Lower lobe of right lung (tissue), 2 donors: ENCODE data around the gene PLCB2. TPM values are rescaled to one million over a fixed set of nuclear protein-coding genes. Genes with fewer than 3 reads are reported as not detected.
A peak's percentile ranks its signal among the peaks of the same experiment; 100 is the strongest.

ENCODE experiments used
- ATAC-seq, 2 donors: fragments of 200-7000 bp; cut with Tn5 transposase; one replicate each; pipeline ENCODE4 v1.9.1; 2020 to 2022; ENCODE audit warnings: mild to moderate bottlenecking in 2 of 2, moderate library complexity in 2 of 2
- DNase-seq: peaks from one replicate; pipeline ENCODE4 v3.0.0-alpha.2; 2020
- H3K27ac ChIP-seq: fragments of 200-600 bp; one replicate; pipeline ENCODE4 v1.8.0; 2022
- H3K27me3 ChIP-seq: fragments of 200-600 bp; one replicate; pipeline ENCODE4 v1.8.0; 2022; ENCODE audit warnings: low read depth
- H3K36me3 ChIP-seq: fragments of 200-600 bp; one replicate; pipeline ENCODE4 v1.8.0; 2022; ENCODE audit warnings: mild to moderate bottlenecking
- H3K4me1 ChIP-seq: fragments of 200-600 bp; one replicate; pipeline ENCODE4 v1.8.0; 2022
- H3K4me3 ChIP-seq: fragments of 200-600 bp; one replicate; pipeline ENCODE4 v1.8.0; 2022; ENCODE audit warnings: mild to moderate bottlenecking
- H3K9me3 ChIP-seq: fragments of 200-600 bp; one replicate; pipeline ENCODE4 v1.8.0; 2022
- CTCF ChIP-seq: fragments of 200-600 bp; IDR thresholded peaks from one replicate; pipeline ENCODE4 v1.8.0; 2022; ENCODE audit warnings: antibody characterized with exemption, mild to moderate bottlenecking
- intact Hi-C: fragments of 100-400 bp; cut with DNase I; formaldehyde crosslinking; loops from one replicate; pipeline ENCODE4 v1.11.0; 2022
- total RNA-seq: library from RNA; stranded (reverse); fragmentation: NEBNext Ultra II Directional; extraction: Animal tissue kit (Norgen Biotek cat#: 25700); gene quantifications from one replicate; pipeline ENCODE4 v1.2.1, GENCODE V29; 2021
- donor health status: DM: no; HTN: yes; CAD: no; lungs with severe emphysema.

The PLCB2 gene
- total RNA-seq, 1 donor from 2014 or later = 105 TPM

- ATAC-seq = peak; percentile 19 to 38
- DNase-seq = no peak
- Histone ChIP-seq H3K9me3 (no peaks in the 10 kb centered on the region), H3K4me1 (peaks cover 19% of the 10 kb centered on the region), H3K4me3 (peak overlapping the region; percentile 55), H3K36me3 (peaks cover 14% of the 10 kb centered on the region), H3K27ac (peak overlapping the region; percentile 84), H3K27me3 (no peaks in the 10 kb centered on the region)
- no peak for TF ChIP-seq CTCF
- intact Hi-C loops = no loop called here
Measured at GRCh38 chr15:40306371-40306770, 1.4 kb downstream of the PLCB2 start.

GRCh38 chr15:40305281-40305680 lies 2.5 kb downstream of the PLCB2 start:
- ATAC-seq (no peak), DNase-seq (no peak)
- Histone ChIP-seq H3K36me3 (peaks cover 14% of the 10 kb centered on the region), H3K9me3 (no peaks in the 10 kb centered on the region), H3K27ac (no peak overlapping the region), H3K4me3 (no peak overlapping the region), H3K27me3 (no peaks in the 10 kb centered on the region), H3K4me1 (peaks cover 19% of the 10 kb centered on the region)
- no peak for TF ChIP-seq CTCF
- intact Hi-C loops = no loop called here

GRCh38 chr15:40303576-40303975 lies 4.2 kb downstream of the PLCB2 start:
- H3K27me3 ChIP-seq = no peaks in the 10 kb centered on the region
- no peak overlapping the region for H3K4me3 ChIP-seq
- peaks cover 7% of the 10 kb centered on the region for H3K4me1 ChIP-seq
- H3K36me3 ChIP-seq = peaks cover 14% of the 10 kb centered on the region
- DNase-seq = no peak
- no peaks in the 10 kb centered on the region for H3K9me3 ChIP-seq
- intact Hi-C loops = no loop called here
- no peak for TF ChIP-seq CTCF
- no peak for ATAC-seq
- no peak overlapping the region for H3K27ac ChIP-seq

- no peak for TF ChIP-seq CTCF
- peaks cover 18% of the 10 kb centered on the region for H3K36me3 ChIP-seq
- no peak overlapping the region for H3K27ac ChIP-seq
- H3K4me1 ChIP-seq = peaks cover 7% of the 10 kb centered on the region
- H3K9me3 ChIP-seq = no peaks in the 10 kb centered on the region
- DNase-seq (no peak), ATAC-seq (no peak)
- no peak overlapping the region for H3K4me3 ChIP-seq
- intact Hi-C loops = no loop called here
- no peaks in the 10 kb centered on the region for H3K27me3 ChIP-seq
Measured at GRCh38 chr15:40302981-40303380, 4.8 kb downstream of the PLCB2 start.

- no peaks in the 10 kb centered on the region for H3K9me3 ChIP-seq
- peaks cover 7% of the 10 kb centered on the region for H3K4me1 ChIP-seq
- ATAC-seq (no peak), DNase-seq (no peak)
- TF ChIP-seq CTCF = no peak
- intact Hi-C loops = no loop called here
- no peak overlapping the region for H3K4me3 ChIP-seq
- H3K27ac ChIP-seq = no peak overlapping the region
- H3K27me3 ChIP-seq = no peaks in the 10 kb centered on the region
- H3K36me3 ChIP-seq = peaks cover 18% of the 10 kb centered on the region
Measured at GRCh38 chr15:40302288-40302886, 5.3 kb downstream of the PLCB2 start.
